ENCODE results near the gene QSOX1. TPM values are rescaled to one million over a fixed set of nuclear protein-coding genes. Genes with fewer than 3 reads are reported as not detected.

QSOX1 gene
- 100 to 1,000 TPM in 4 of 6 donors, 10 to 100 TPM in 2; 67.5 to 143 (median 123) TPM for total RNA-seq
- 100 to 1,000 TPM in 1 of 2 donors, 10 to 100 TPM in 1; 85.1 to 117 TPM for polyA plus RNA-seq

DNA sequence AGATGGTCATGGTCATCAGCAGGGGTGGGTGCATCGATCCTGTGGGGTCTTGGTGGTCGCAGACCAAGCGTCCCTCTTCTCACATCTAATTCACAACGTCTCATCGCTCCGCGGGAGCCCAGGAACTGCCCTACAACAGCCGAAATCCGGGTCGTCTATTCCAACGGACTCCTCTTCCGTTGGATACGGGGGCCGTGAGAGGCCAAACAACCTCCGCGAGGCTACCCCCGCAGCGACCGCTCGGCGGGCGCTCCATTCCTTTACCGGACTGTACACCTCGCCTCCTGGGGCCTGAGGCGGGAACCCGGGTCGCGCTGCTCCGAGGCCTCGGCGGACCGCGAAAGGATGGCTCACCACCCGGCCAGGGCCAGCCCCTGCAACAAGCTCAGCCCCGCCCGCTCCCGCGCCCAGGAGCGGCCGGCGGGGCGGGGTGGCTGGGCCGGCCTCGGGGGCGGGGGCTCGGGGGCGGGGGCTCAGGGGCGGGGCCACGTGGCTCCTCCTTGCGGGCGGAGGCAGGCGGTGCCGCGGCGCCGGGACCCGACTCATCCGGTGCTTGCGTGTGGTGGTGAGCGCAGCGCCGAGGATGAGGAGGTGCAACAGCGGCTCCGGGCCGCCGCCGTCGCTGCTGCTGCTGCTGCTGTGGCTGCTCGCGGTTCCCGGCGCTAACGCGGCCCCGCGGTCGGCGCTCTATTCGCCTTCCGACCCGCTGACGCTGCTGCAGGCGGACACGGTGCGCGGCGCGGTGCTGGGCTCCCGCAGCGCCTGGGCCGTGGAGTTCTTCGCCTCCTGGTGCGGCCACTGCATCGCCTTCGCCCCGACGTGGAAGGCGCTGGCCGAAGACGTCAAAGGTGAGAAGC is at the start of gene QSOX1:
Gene QSOX1, plus strand, starts transcription at position 545 of the 857 bp plus-strand sequence. Its CDS starts 39 bp downstream, at position 584.
- 0 to 1% methylated on average over 68 to 100 of the region's 100 CpGs for WGBS, 2 donors
- Histone ChIP-seq H3K9me3 (no peaks in the 10 kb centered on the region), H3K4me3 (peak within 1 kb of the TSS; percentile 88 to 94 (median 91)), H3K27ac (peak within 1 kb of the TSS; percentile 69 to 94 (median 84)), H3K27me3 (no peaks in the 10 kb centered on the region), H3K4me1 (peaks cover 19 to 34% (median 28%) of the 10 kb centered on the region in 3 donors), H3K36me3 (no peaks in the 10 kb centered on the region)
- ATAC-seq = peak; percentile 67 to 81 (median 74)
- intact Hi-C loops (cut with DNase I) = no loop called here
- no peak for TF ChIP-seq CTCF (IDR thresholded peaks at IDR 0.05)
- peak; percentile 84 to 97 (median 90) for DNase-seq
- FAIRE-seq = no peak

GRCh38 chr1:180112091-180112490 is 42.6 kb upstream of the QSOX1 start:
- H3K4me3 ChIP-seq = no peak overlapping the region
- FAIRE-seq (no peak), ATAC-seq (no peak), DNase-seq (no peak)
- peaks cover 4 to 41% (median 13%) of the 10 kb centered on the region in 3 donors for H3K36me3 ChIP-seq
- intact Hi-C loops (cut with DNase I) = loop anchor here in 1 of 3 donors (10.0 kb wide), 1 partner anchor 63 kb away; no protein-coding TSS in a partner anchor
- WGBS, 2 donors = 86 to 88% methylated on average over 2 of the region's 2 CpGs
- no peak overlapping the region for H3K27ac ChIP-seq
- no peak for TF ChIP-seq CTCF (IDR thresholded peaks at IDR 0.05)
- H3K4me1 ChIP-seq = no peaks in the 10 kb centered on the region
- no peaks in the 10 kb centered on the region for H3K9me3 ChIP-seq
- H3K27me3 ChIP-seq = no peaks in the 10 kb centered on the region

DNA sequence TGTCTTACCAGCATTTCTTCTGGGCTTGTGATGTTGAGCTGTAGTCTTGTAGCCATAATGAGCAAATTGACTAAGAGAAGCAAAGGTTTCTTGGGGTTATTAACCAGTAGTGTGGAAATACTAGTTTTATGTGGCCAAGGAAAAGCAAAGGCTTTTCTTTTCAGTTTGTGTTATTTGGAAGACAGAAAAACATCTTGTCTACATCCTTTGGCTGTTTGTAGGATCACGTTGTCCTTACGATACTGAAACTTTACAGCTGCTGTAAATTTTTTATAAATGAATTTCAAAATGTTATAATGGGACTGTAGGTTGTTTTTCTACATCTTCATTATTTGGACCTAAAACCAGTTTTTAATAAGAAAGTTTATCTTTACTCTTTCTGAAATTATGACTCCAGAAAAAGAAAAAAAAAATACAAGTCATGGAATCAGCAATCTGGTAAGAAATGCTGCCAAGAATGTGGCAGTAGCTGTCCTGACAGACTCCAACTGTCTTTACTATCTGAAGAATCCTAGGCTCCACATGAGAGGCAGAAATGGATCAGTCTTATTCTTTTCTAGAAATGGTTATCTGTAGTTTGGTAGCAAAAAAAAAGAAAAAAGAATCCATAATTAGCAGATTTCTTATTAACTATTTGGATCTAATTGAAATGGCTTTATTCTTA is 41.6 kb upstream of the QSOX1 start:
- H3K4me3 ChIP-seq = no peak overlapping the region
- H3K9me3 ChIP-seq = no peaks in the 10 kb centered on the region
- peaks cover 4 to 34% (median 13%) of the 10 kb centered on the region in 3 donors for H3K36me3 ChIP-seq
- FAIRE-seq (no peak), DNase-seq (no peak), ATAC-seq (peak in 1 of 4 donors; percentile 22)
- no peak for TF ChIP-seq CTCF (IDR thresholded peaks at IDR 0.05)
- intact Hi-C loops (cut with DNase I) = loop anchor here in 1 of 3 donors (10.0 kb wide), 1 partner anchor 62 kb away; no protein-coding TSS in a partner anchor
- H3K4me1 ChIP-seq = no peaks in the 10 kb centered on the region
- no peaks in the 10 kb centered on the region for H3K27me3 ChIP-seq
- H3K27ac ChIP-seq = no peak overlapping the region
- 89 to 95% methylated on average over 2 of the region's 2 CpGs for WGBS, 2 donors

GRCh38 chr1:180114396-180114945 is 40.2 kb upstream of the QSOX1 start:
- no peak for ATAC-seq
- intact Hi-C loops (cut with DNase I) = loop anchor here in 1 of 3 donors (10.0 kb wide), 1 partner anchor 60 kb away; no protein-coding TSS in a partner anchor
- FAIRE-seq = no peak
- WGBS, 2 donors = 85 to 88% methylated on average over 4 of the region's 4 CpGs
- TF ChIP-seq CTCF (IDR thresholded peaks at IDR 0.05) = no peak
- Histone ChIP-seq H3K4me3 (no peak overlapping the region), H3K27me3 (no peaks in the 10 kb centered on the region), H3K4me1 (no peaks in the 10 kb centered on the region), H3K27ac (no peak overlapping the region), H3K36me3 (peaks cover 4 to 29% (median 13%) of the 10 kb centered on the region in 3 donors), H3K9me3 (no peaks in the 10 kb centered on the region)
- DNase-seq = no peak

All from pancreas (tissue), 10 donors.